SW480 (cell line): ENCODE measurements around the gene KCNMA1.

Experiments
- DNase-seq: peaks from one replicate; pipeline ENCODE4 v3.0.0-alpha.2; 2016; ENCODE audit warnings: low spot score

The KCNMA1 gene

GRCh38 chr10:77507291-77507880 lies 130.2 kb downstream of the KCNMA1 start:
- no peak for DNase-seq

GRCh38 chr10:77506517-77507200 lies 130.9 kb downstream of the KCNMA1 start:
- DNase-seq: no peak

GRCh38 chr10:77505431-77506334 lies 131.9 kb downstream of the KCNMA1 start:
- DNase-seq: peak; percentile 50

- DNase-seq: peak; percentile 68
Observed at GRCh38 chr10:77504873-77505257, 132.7 kb downstream of the KCNMA1 start.

- no peak for DNase-seq
Observed at GRCh38 chr10:77504196-77504872, 133.3 kb downstream of the KCNMA1 start.

- no peak for DNase-seq
Observed at GRCh38 chr10:77501846-77502261, 135.8 kb downstream of the KCNMA1 start.

GRCh38 chr10:77501152-77501845 lies 136.3 kb downstream of the KCNMA1 start:
- no peak for DNase-seq

GRCh38 chr10:77500754-77501151 lies 136.9 kb downstream of the KCNMA1 start:
- DNase-seq: no peak

- no peak for DNase-seq
Observed at GRCh38 chr10:77498829-77499228, 138.8 kb downstream of the KCNMA1 start.

- DNase-seq: no peak
Observed at GRCh38 chr10:77498210-77498609, 139.4 kb downstream of the KCNMA1 start.

GRCh38 chr10:77497748-77498147 lies 139.9 kb downstream of the KCNMA1 start:
- DNase-seq: no peak

- no peak for DNase-seq
Observed at GRCh38 chr10:77496941-77497420, 140.6 kb downstream of the KCNMA1 start.

- no peak for DNase-seq
Observed at GRCh38 chr10:77494756-77495541, 142.7 kb downstream of the KCNMA1 start.

- DNase-seq: no peak
Observed at GRCh38 chr10:77494327-77494726, 143.3 kb downstream of the KCNMA1 start.

- no peak for DNase-seq
Observed at GRCh38 chr10:77493851-77494261, 143.8 kb downstream of the KCNMA1 start.

GRCh38 chr10:77493239-77493806 lies 144.3 kb downstream of the KCNMA1 start:
- no peak for DNase-seq

- no peak for DNase-seq
Observed at GRCh38 chr10:77492368-77492994, 145.1 kb downstream of the KCNMA1 start.

- no peak for DNase-seq
Observed at GRCh38 chr10:77490534-77491314, 146.9 kb downstream of the KCNMA1 start.

GRCh38 chr10:77486517-77486916 lies 151.1 kb downstream of the KCNMA1 start:
- DNase-seq: no peak
